SK-N-MC (cell line): ENCODE data around the gene SRR.

ENCODE experiments used
- EZH2 ChIP-seq: fragments of 200-600 bp; sonication (generic); IDR thresholded peaks from one replicate; pipeline ENCODE4 v1.6.1; 2017; ENCODE audit warnings: antibody characterized with exemption
- FOXP2 ChIP-seq: optimal IDR thresholded peaks from 2 replicates; pipeline ENCODE3; 2011; ENCODE audit warnings: mild to moderate bottlenecking, moderate library complexity; ENCODE audit not compliant: insufficient read depth; ENCODE audit errors: extremely low read length, control extremely low read depth
- POLR2AphosphoS5 ChIP-seq: IDR thresholded peaks from 2 replicates; pipeline ENCODE4 v1.6.1; 2012; ENCODE audit warnings: mild to moderate bottlenecking, low read depth, low read length, borderline replicate concordance

- TF ChIP-seq POLR2AphosphoS5: no peak
- TF ChIP-seq EZH2: no peak
- no peak for TF ChIP-seq FOXP2
Measured at GRCh38 chr17:2361010-2361760, 57.4 kb downstream of the SRR start.
